Measurements from ENCODE around the gene NMNAT2.

DNA sequence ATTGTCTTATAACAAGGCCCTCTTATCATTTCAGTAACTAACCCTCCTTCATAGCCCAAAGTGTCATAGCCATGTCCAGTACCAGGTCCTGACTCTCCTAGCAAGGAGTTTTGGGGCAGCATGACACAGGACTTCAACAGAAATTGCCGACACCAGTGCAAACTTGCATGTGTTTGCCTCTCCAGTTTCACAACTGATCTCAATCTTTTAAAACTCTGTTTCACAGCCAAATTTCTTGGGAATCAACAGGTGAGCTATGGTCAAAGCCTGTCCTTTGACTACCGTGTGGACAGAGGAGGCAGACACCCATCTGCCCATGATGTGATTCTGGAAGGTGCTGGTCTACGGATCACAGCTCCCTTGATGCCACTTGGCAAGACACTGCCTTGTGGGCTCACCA, 195.3 kb downstream of the NMNAT2 start:
- TF ChIP-seq CTCF (IDR thresholded peaks at IDR 0.05), result no peak
- no peak for TF ChIP-seq POLR2A (IDR thresholded peaks at IDR 0.05)
- no peak for TF ChIP-seq POLR2AphosphoS5 (IDR thresholded peaks at IDR 0.05; ENCODE audit: insufficient read depth in 1 of 2, low read depth in 1 of 2)
